SK-N-SH (cell line): Measurements from ENCODE around the gene ZNF827.

Source experiments
- CHD2 ChIP-seq: fragments of 150-350 bp; IDR thresholded peaks from 2 replicates; pipeline ENCODE4 v1.6.1; 2018; ENCODE audit warnings: low read length; ENCODE audit not compliant: partially characterized antibody
- JUND ChIP-seq: IDR thresholded peaks from 2 replicates; pipeline ENCODE4 v1.4.0; 2012
- POLR2AphosphoS5 ChIP-seq: IDR thresholded peaks from 2 replicates; pipeline ENCODE4 v1.6.1; 2012; ENCODE audit warnings: low read depth, low read length
- TF ChIP-seq, protein P1 (sequence below): fragments of 200-600 bp; sonication (generic); IDR thresholded peaks from 2 replicates; pipeline ENCODE4 v1.6.1; 2017; ENCODE audit warnings: antibody characterized with exemption, mild to moderate bottlenecking, moderate library complexity

DNA sequence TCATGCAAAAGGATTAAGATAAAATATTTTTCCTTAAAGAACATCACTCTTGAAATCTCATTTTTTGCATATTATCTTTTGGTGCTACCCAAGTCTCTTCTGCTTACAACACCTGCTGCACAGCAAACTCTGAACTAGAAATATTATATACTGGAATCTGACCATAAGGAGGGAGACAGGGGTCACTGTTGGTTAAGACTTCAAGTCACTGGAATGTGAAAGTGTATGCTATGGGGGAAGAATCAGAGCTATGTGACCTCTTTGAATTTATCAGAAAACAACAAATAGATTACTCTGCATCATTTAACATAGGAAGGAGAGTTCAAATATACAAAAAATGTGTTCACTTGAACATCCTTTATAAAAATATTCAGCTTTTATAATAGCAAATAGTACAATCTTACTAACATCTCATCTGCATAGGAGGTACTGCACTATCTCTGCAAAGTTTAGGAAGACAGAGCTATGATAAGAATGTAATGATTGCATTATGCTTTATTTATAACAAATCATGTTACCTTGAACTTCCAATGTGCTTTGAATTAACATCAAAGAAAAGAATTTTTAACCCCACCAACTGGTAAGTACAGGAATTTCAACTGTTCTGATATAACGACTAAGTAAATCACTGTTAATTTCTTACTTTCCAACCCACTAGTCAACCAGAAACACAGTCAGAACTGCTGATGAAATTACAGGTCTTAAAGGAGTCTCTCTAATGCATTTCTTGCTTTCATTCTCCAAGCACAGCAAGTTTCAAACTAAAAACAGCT is 69.8 kb downstream of the ZNF827 start:
- TF ChIP-seq POLR2AphosphoS5 (no peak; the same call in 1 of the 2 replicates), CHD2 (no peak), JUND (no peak)
- TF ChIP-seq, protein P1, sequence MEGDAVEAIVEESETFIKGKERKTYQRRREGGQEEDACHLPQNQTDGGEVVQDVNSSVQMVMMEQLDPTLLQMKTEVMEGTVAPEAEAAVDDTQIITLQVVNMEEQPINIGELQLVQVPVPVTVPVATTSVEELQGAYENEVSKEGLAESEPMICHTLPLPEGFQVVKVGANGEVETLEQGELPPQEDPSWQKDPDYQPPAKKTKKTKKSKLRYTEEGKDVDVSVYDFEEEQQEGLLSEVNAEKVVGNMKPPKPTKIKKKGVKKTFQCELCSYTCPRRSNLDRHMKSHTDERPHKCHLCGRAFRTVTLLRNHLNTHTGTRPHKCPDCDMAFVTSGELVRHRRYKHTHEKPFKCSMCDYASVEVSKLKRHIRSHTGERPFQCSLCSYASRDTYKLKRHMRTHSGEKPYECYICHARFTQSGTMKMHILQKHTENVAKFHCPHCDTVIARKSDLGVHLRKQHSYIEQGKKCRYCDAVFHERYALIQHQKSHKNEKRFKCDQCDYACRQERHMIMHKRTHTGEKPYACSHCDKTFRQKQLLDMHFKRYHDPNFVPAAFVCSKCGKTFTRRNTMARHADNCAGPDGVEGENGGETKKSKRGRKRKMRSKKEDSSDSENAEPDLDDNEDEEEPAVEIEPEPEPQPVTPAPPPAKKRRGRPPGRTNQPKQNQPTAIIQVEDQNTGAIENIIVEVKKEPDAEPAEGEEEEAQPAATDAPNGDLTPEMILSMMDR, result peak; percentile 34
